Endothelial cell of umbilical vein (primary cell): ENCODE results near the gene TRIM65.
"Not testable (repeated sequence)": the region's sequence is repeated elsewhere in the genome, so short reads cannot be mapped to it uniquely, and the experiment has no call there.

Source experiments
- CTCF ChIP-seq, 2 donors: IDR thresholded peaks; 1 replicate in 1 of 2; 2 replicates in 1 of 2; pipeline ENCODE4 v1.5.1; 2011; ENCODE audit warnings: low read length in 2 of 2, mild to moderate bottlenecking in 2 of 2, moderate library complexity in 2 of 2, control low read depth in 1 of 2, inconsistent platforms in 1 of 2, low read depth in 1 of 2; ENCODE audit not compliant: insufficient read depth in 1 of 2; ENCODE audit errors: extremely low read depth in 1 of 2
- EZH2 ChIP-seq: IDR thresholded peaks from 2 replicates; pipeline ENCODE4 v1.6.1; 2012; ENCODE audit warnings: borderline replicate concordance, low read depth, mild to moderate bottlenecking, moderate library complexity, low read length, inconsistent platforms; ENCODE audit not compliant: severe bottlenecking
- GATA2 ChIP-seq: IDR thresholded peaks from 2 replicates; pipeline ENCODE4 v1.7.0; 2011; ENCODE audit warnings: low read depth, mild to moderate bottlenecking, moderate library complexity, mixed read lengths, low read length; ENCODE audit not compliant: insufficient read length, insufficient read depth
- POLR2A ChIP-seq: IDR thresholded peaks from 2 replicates; pipeline ENCODE4 v1.6.1; 2012; ENCODE audit warnings: low read depth, mild to moderate bottlenecking, control low read depth, low read length
- POLR2AphosphoS5 ChIP-seq: IDR thresholded peaks from 2 replicates; pipeline ENCODE4 v1.6.1; 2012; ENCODE audit warnings: low read depth, mild to moderate bottlenecking, control low read depth, low read length, moderate library complexity; ENCODE audit not compliant: insufficient read depth

- not testable (repeated sequence) for TF ChIP-seq CTCF (IDR thresholded peaks at IDR 0.05; ENCODE audit: extremely low read depth in 1 of 2, insufficient read depth in 1 of 2, low read depth in 1 of 2, low read length in 2 of 2); EZH2; GATA2; POLR2AphosphoS5; POLR2A
Measured at GRCh38 chr17:75868730-75869281, 27.9 kb downstream of the TRIM65 start.
